ENCODE data around the gene CASR. TPM values are rescaled to one million over a fixed set of nuclear protein-coding genes. Genes with fewer than 3 reads are reported as not detected.

The CASR gene
- not detected in 2 replicates for total RNA-seq

DNA sequence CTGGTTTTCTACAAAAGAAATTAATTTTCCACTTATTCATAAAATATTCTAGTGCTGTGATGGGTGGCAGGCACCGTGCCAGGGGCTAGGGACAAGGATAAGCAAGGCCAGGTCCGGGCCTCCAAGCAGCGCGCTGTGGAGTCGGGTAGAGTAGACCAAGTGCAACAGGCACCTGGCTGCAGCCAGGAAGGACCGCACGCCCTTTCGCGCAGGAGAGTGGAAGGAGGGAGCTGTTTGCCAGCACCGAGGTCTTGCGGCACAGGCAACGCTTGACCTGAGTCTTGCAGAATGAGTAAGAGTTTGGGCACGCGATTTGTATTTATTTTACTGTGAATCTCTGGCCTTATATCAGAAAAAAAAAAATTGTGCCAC, at the start of gene CASR:
CASR (plus strand) TSS at position 148 of the 372 bp plus-strand sequence. CDS start 70,522 bp downstream, outside the sequence.

DNA sequence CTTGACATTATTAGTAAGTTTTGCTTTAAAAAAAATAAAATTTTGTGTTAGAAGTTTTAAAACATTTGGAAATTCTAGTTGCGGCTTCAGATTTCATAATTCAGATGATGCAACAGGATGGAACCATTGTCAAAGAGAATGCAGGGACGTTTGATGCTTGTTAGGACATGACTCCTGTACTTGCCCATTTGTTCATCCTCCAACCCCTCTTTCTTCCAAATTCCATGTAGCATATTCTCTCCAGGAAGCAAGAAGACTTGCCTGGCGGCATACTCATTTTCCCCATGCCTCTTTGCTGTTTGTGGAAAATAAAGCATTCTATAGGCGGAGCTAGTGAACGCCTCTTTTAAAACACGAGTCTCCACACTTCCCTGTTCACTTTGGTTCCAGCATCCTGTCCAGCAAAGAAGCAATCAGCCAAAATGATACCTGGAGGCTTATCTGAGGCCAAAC, 141.4 kb downstream of the CASR start, which contains the start of gene CSTA:
CSTA (plus strand) TSS at position 378 of the 453 bp plus-strand sequence; CDS start at position 423, 45 bp downstream.

Other genes starting within 250 kb of the CASR start
- not detected in 2 replicates for gene ILDR1, start 161.4 kb upstream of the CASR start, total RNA-seq
- gene CD86, start 128.3 kb upstream of the CASR start, total RNA-seq = not detected in 2 replicates
- gene CSTA, start 141.6 kb downstream of the CASR start, total RNA-seq = 2.6 and 7.8 TPM in 2 replicates
- 25.6 and 33.6 TPM in 2 replicates for gene MIX23, start 199.6 kb downstream of the CASR start, total RNA-seq
- 17.2 and 25.6 TPM in 2 replicates for gene FAM162A, start 200.5 kb downstream of the CASR start, total RNA-seq
- gene WDR5B, start 232.4 kb downstream of the CASR start, total RNA-seq = 6.1 TPM in 2 replicates

All from smooth muscle cell of trachea (primary cell).